PC-3 (cell line): ENCODE measurements around the gene ATP1A2. TPM values are rescaled to one million over a fixed set of nuclear protein-coding genes. Genes with fewer than 3 reads are reported as not detected.

Experiments
- ATAC-seq: fragments of 200-7000 bp; cut with Tn5 transposase; 2 replicates; pipeline ENCODE4 v1.9.1; 2020; ENCODE audit warnings: mild to moderate bottlenecking, moderate library complexity
- BruUV-seq: library from RNA; stranded (reverse); fragments of 400-500 nt; replicated peaks from 2 replicates; lab custom pipeline; 2021; lab: Mats Ljungman, UMichigan
- CTCF ChIA-PET: fragments of 300-600 bp; sonication (Branson Sonifier 250); formaldehyde crosslinking; loops from one replicate; lab custom pipeline; 2022; ENCODE audit warnings: antibody characterized with exemption; lab: Charles Lee
- POLR2A ChIA-PET: fragments of 300-600 bp; sonication (Branson Sonifier 250); formaldehyde crosslinking; loops from one replicate; lab custom pipeline; 2022; ENCODE audit warnings: antibody characterized with exemption; ENCODE audit not compliant: unreplicated experiment; lab: Charles Lee
- DNase-seq: peaks from one replicate; pipeline ENCODE4 v3.0.0-alpha.2; 2015
- H2AFZ ChIP-seq: fragments of 300-600 bp; sonication (generic); 2 replicates; pipeline ENCODE4 v1.6.0; 2016; ENCODE audit warnings: antibody characterized with exemption, low read length
- H3F3A ChIP-seq: fragments of 300-600 bp; sonication (generic); one replicate; pipeline ENCODE4 v1.6.0; 2017; ENCODE audit warnings: antibody characterized with exemption, low read length, control low read depth, mild to moderate bottlenecking; ENCODE audit not compliant: unreplicated experiment
- H3K27ac ChIP-seq: fragments of 300-600 bp; sonication (generic); 2 replicates; pipeline ENCODE4 v1.5.1; 2016; ENCODE audit warnings: mild to moderate bottlenecking, low read length
- H3K27me3 ChIP-seq: fragments of 300-600 bp; sonication (generic); 2 replicates; pipeline ENCODE4 v1.6.1; 2016; ENCODE audit warnings: low read length, mixed read lengths
- H3K36me3 ChIP-seq: fragments of 300-600 bp; sonication (generic); 2 replicates; pipeline ENCODE4 v1.6.1; 2016; ENCODE audit warnings: low read depth, mixed run types, low read length, mixed read lengths
- H3K4me1 ChIP-seq: fragments of 300-600 bp; sonication (generic); 2 replicates; pipeline ENCODE4 v1.5.1; 2016; ENCODE audit warnings: low read length; ENCODE audit not compliant: insufficient read depth
- H3K4me2 ChIP-seq: fragments of 300-600 bp; sonication (generic); 2 replicates; pipeline ENCODE4 v1.6.0; 2016; ENCODE audit warnings: low read length
- H3K4me3 ChIP-seq: fragments of 300-600 bp; sonication (generic); 2 replicates; pipeline ENCODE4 v1.5.1; 2016; ENCODE audit warnings: mild to moderate bottlenecking, low read length, mixed read lengths
- H3K79me2 ChIP-seq: fragments of 300-600 bp; sonication (generic); 2 replicates; pipeline ENCODE4 v1.6.1; 2017; ENCODE audit warnings: low read length, mixed read lengths
- H3K9ac ChIP-seq: fragments of 300-600 bp; sonication (generic); 2 replicates; pipeline ENCODE4 v1.6.0; 2016; ENCODE audit warnings: mild to moderate bottlenecking, low read length
- H3K9me2 ChIP-seq: fragments of 300-600 bp; sonication (generic); replicated peaks from 2 replicates; pipeline ENCODE4 v1.6.1; 2016; ENCODE audit warnings: mixed run types, low read length, mixed read lengths
- H3K9me3 ChIP-seq: fragments of 300-600 bp; sonication (generic); 2 replicates; pipeline ENCODE4 v1.6.1; 2016; ENCODE audit warnings: low read length, mixed read lengths
- H4K20me1 ChIP-seq: fragments of 300-600 bp; sonication (generic); 2 replicates; pipeline ENCODE4 v1.6.1; 2016; ENCODE audit warnings: low read length, mixed read lengths
- EZH2 ChIP-seq: fragments of 300-600 bp; sonication (generic); IDR thresholded peaks from one replicate; pipeline ENCODE4 v1.6.1; 2017; ENCODE audit warnings: antibody characterized with exemption, mild to moderate bottlenecking, low read length; ENCODE audit not compliant: unreplicated experiment
- EZH2phosphoT487 ChIP-seq: fragments of 300-600 bp; sonication (generic); IDR thresholded peaks from 2 replicates; pipeline ENCODE4 v1.6.1; 2018; ENCODE audit warnings: mild to moderate bottlenecking, antibody characterized with exemption, low read length, borderline replicate concordance
- intact Hi-C: fragments of 100-400 bp; cut with micrococcal nuclease; formaldehyde crosslinking; loops from 2 replicates; pipeline ENCODE4 v1.9.0; 2023
- total RNA-seq: library from RNA; depleted of rRNA; stranded (reverse); fragments of >200 nt; gene quantifications from 2 replicates; pipeline ENCODE4 v1.2.3, GENCODE V29; 2014
- TF ChIP-seq, protein P1 (sequence below): fragments of 300-600 bp; sonication (generic); conservative IDR thresholded peaks from 2 replicates; pipeline ENCODE4 v1.5.1; 2017; ENCODE audit warnings: antibody characterized with exemption, low read depth, mild to moderate bottlenecking, low read length

Gene ATP1A2
- total RNA-seq, 1 experiment from 2014 or later: not detected

DNA sequence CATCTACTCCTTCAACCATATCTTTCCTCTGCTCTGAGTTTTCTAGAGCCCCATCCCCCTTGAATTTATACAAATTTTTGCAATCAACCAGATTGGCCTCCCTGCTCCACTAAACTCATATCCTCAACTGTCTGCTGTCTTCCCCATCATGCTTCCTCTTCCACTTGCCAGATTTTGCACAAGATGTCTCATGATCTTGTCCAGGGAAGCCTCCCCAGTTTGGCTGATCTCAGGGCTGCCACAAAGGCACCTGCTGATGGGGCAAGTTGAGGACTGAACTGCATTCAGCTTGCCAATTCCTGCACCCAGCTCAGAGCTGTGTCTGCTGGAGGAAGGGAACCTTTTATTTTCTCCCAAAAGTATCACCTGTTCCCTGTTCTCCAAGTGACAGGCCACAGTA is 38.1 kb upstream of the ATP1A2 start:
- BruUV-seq: no TSS peak
- Histone ChIP-seq H3K27me3 (peaks cover 44% of the 10 kb centered on the region), H4K20me1 (no peaks in the 10 kb centered on the region), H3K36me3 (no peaks in the 10 kb centered on the region), H3K9ac (no peak overlapping the region), H3K79me2 (no peaks in the 10 kb centered on the region), H3K9me3 (no peaks in the 10 kb centered on the region), H3K4me3 (no peak overlapping the region), H3K4me2 (no peak overlapping the region), H3K4me1 (peaks cover 6% of the 10 kb centered on the region), H2AFZ (no peak overlapping the region), H3K27ac (no peak overlapping the region), H3F3A (no peaks in the 10 kb centered on the region), H3K9me2 (no peaks in the 10 kb centered on the region)
- CTCF ChIA-PET: interaction anchor here (1.1 to 1.9 kb wide), 2 partner anchors 31 to 70 kb away, joined by 4 to 7 read pairs; no protein-coding TSS in a partner anchor
- DNase-seq (no peak), ATAC-seq (no peak)
- intact Hi-C loops: no loop called here
- TF ChIP-seq, protein P1, sequence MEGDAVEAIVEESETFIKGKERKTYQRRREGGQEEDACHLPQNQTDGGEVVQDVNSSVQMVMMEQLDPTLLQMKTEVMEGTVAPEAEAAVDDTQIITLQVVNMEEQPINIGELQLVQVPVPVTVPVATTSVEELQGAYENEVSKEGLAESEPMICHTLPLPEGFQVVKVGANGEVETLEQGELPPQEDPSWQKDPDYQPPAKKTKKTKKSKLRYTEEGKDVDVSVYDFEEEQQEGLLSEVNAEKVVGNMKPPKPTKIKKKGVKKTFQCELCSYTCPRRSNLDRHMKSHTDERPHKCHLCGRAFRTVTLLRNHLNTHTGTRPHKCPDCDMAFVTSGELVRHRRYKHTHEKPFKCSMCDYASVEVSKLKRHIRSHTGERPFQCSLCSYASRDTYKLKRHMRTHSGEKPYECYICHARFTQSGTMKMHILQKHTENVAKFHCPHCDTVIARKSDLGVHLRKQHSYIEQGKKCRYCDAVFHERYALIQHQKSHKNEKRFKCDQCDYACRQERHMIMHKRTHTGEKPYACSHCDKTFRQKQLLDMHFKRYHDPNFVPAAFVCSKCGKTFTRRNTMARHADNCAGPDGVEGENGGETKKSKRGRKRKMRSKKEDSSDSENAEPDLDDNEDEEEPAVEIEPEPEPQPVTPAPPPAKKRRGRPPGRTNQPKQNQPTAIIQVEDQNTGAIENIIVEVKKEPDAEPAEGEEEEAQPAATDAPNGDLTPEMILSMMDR: no peak
- TF ChIP-seq EZH2 (no peak), EZH2phosphoT487 (no peak)
- POLR2A ChIA-PET: no interaction called here

DNA sequence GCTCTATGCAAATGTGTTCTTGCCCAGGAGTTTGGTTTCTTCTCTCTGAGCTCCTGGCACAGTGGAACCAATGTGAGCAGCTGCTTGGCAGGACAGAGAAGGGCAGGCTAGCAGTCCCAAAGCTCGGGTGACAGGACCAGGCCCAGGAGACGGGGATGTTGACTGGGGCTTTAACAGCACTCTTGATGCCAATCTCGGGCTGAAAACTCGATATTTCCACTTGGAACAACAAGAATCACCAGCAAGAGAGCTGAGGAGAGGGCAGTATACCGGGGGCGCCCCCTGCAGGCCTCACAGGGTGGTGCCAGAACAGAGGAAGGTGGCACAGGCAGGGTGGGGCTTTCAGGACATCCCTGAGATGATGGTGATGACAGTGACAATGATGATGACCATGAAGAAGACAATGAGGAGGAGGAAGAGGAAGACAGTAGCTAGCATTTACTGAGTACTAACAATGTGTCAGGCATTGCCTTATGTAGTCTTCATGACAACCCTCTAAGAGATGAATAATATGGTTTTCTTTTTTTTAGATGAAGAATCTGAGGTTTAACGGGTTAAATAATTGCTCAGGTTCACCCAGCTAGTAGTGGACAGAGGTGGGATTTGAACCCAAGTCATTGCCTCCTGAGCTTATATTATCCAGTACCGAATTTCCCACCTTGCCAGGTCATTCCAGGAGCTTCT is 36.9 kb upstream of the ATP1A2 start:
- POLR2A ChIA-PET: no interaction called here
- intact Hi-C loops: no loop called here

More for the DNA sequence above, 36.9 kb upstream of the ATP1A2 start:
- no peak overlapping the region for H3K4me3 ChIP-seq
- ATAC-seq (peak; percentile 74), DNase-seq (peak; percentile 59)
- no peaks in the 10 kb centered on the region for H3F3A ChIP-seq
- no peak overlapping the region for H2AFZ ChIP-seq
- H3K9me2 ChIP-seq: no peaks in the 10 kb centered on the region
- H3K27me3 ChIP-seq: peaks cover 48% of the 10 kb centered on the region
- CTCF ChIA-PET: interaction anchor here (0.6 to 1.9 kb wide), 7 partner anchors 21 to 239 kb away, joined by 3 to 7 read pairs (median 4); no protein-coding TSS in a partner anchor
- no peaks in the 10 kb centered on the region for H3K9me3 ChIP-seq
- H3K4me1 ChIP-seq: peaks cover 6% of the 10 kb centered on the region
- no peak overlapping the region for H3K4me2 ChIP-seq
- H3K27ac ChIP-seq: no peak overlapping the region
- no peaks in the 10 kb centered on the region for H4K20me1 ChIP-seq
- H3K9ac ChIP-seq: no peak overlapping the region
- H3K79me2 ChIP-seq: no peaks in the 10 kb centered on the region
- TF ChIP-seq EZH2phosphoT487: no peak
- TF ChIP-seq, protein P1: peak; percentile 98
- no TSS peak for BruUV-seq
- H3K36me3 ChIP-seq: no peaks in the 10 kb centered on the region
